H1 (cell line): Measurements from ENCODE around the gene MRPS16. TPM values are rescaled to one million over a fixed set of nuclear protein-coding genes. Genes with fewer than 3 reads are reported as not detected.

Experiments used
- CTCF ChIA-PET: fragments of 300-600 bp; sonication (Branson Sonifier 250); formaldehyde crosslinking; loops from one replicate; lab custom pipeline; 2021; ENCODE audit not compliant: partially characterized antibody; lab: Charles Lee
- POLR2A ChIA-PET: fragments of 300-600 bp; sonication (Branson Sonifier 250); formaldehyde crosslinking; loops from one replicate; lab custom pipeline; 2021; ENCODE audit warnings: inconsistent platforms; ENCODE audit not compliant: partially characterized antibody; lab: Charles Lee
- DNase-seq, 2 experiments: peaks; one replicate each; pipeline versions ENCODE4 v3.0.0 to v3.0.0-alpha.2; 2010 to 2022; ENCODE audit warnings: low spot score in 2 of 2, low read depth in 1 of 2, mixed read lengths in 1 of 2
- FAIRE-seq: peaks from 2 replicates; lab custom pipeline; 2011; peaks lifted over from hg19 to GRCh38; lab: Jason Lieb, UNC
- H2AFZ ChIP-seq: 2 replicates; pipeline ENCODE4 v1.8.1; 2012; ENCODE audit warnings: low read length, inconsistent platforms
- H2AK5ac ChIP-seq: 2 replicates; pipeline ENCODE4 v1.6.1; 2013; ENCODE audit warnings: low read depth, low read length
- H2BK120ac ChIP-seq: replicated peaks from 2 replicates; pipeline ENCODE3; 2013; ENCODE audit warnings: low read depth, low read length, inconsistent platforms
- H2BK12ac ChIP-seq: 2 replicates; pipeline ENCODE4 v1.6.1; 2013; ENCODE audit warnings: low read depth, low read length
- H2BK15ac ChIP-seq: 2 replicates; pipeline ENCODE4 v1.6.1; 2013; ENCODE audit warnings: low read length
- H2BK20ac ChIP-seq: 2 replicates; pipeline ENCODE4 v1.6.1; 2013; ENCODE audit warnings: low read length
- H2BK5ac ChIP-seq: 2 replicates; pipeline ENCODE4 v1.6.1; 2013; ENCODE audit warnings: low read depth, low read length
- H3K14ac ChIP-seq: 2 replicates; pipeline ENCODE4 v1.6.1; 2013; ENCODE audit warnings: inconsistent platforms; ENCODE audit not compliant: insufficient read length
- H3K18ac ChIP-seq: 2 replicates; pipeline ENCODE4 v1.6.1; 2013; ENCODE audit warnings: low read length; ENCODE audit errors: extremely low read depth
- H3K23ac ChIP-seq: 2 replicates; pipeline ENCODE4 v1.6.1; 2013; ENCODE audit warnings: inconsistent platforms; ENCODE audit not compliant: insufficient read length
- H3K23me2 ChIP-seq: 2 replicates; pipeline ENCODE4 v1.6.1; 2013; ENCODE audit warnings: low read depth, low read length
- H3K27ac ChIP-seq: 2 replicates; pipeline ENCODE4 v1.6.1; 2011; ENCODE audit warnings: low read depth, low read length, inconsistent platforms
- H3K27me3 ChIP-seq, 4 experiments: replicated peaks in 1 of 4; 1 replicate in 1 of 4; 2 replicates in 3 of 4; pipeline versions ENCODE4 v1.6.1 to v1.8.1; 2011 to 2013; ENCODE audit warnings: low read length in 3 of 4, mild to moderate bottlenecking in 3 of 4, inconsistent platforms in 2 of 4, mixed read lengths in 2 of 4, moderate library complexity in 1 of 4; ENCODE audit not compliant: control insufficient read depth in 3 of 4, insufficient read depth in 3 of 4; ENCODE audit errors: extremely low read depth in 1 of 4
- H3K36me3 ChIP-seq, 4 experiments: 2 replicates each; pipeline versions ENCODE4 v1.6.1 to v1.8.1; 2011 to 2013; ENCODE audit warnings: mild to moderate bottlenecking in 4 of 4, low read length in 3 of 4, moderate library complexity in 2 of 4, control low read depth in 1 of 4, inconsistent platforms in 1 of 4; ENCODE audit not compliant: insufficient read depth in 4 of 4, control insufficient read depth in 2 of 4
- H3K4ac ChIP-seq: replicated peaks from 2 replicates; pipeline ENCODE3; 2013; ENCODE audit warnings: low read length, low read depth, mixed read lengths, inconsistent platforms; ENCODE audit not compliant: insufficient read length
- H3K4me1 ChIP-seq, 4 experiments: replicated peaks in 1 of 4; 1 replicate in 1 of 4; 2 replicates in 3 of 4; pipeline versions ENCODE4 v1.6.1 to v1.8.1; 2011 to 2013; ENCODE audit warnings: low read length in 3 of 4, inconsistent platforms in 2 of 4, mixed read lengths in 1 of 4; ENCODE audit not compliant: insufficient read depth in 4 of 4, control insufficient read depth in 3 of 4
- H3K4me2 ChIP-seq, 2 experiments: 2 replicates each; pipeline versions ENCODE4 v1.6.1 to v1.8.1; 2011 to 2013; ENCODE audit warnings: low read depth in 2 of 2, low read length in 2 of 2, control low read depth in 1 of 2, inconsistent platforms in 1 of 2, mild to moderate bottlenecking in 1 of 2; ENCODE audit not compliant: insufficient read depth in 1 of 2
- H3K4me3 ChIP-seq, 4 experiments: fragments of 200-600, 300-600 bp in 1 of 4; sonication (generic), shearing (Covaris generic), sonication (Bioruptor Twin) in 1 of 4; 2 replicates each; pipeline versions ENCODE4 v1.5.1 to v1.8.1; 2011 to 2016; ENCODE audit warnings: low read length in 4 of 4, low read depth in 3 of 4, control low read depth in 2 of 4, inconsistent platforms in 2 of 4, mild to moderate bottlenecking in 2 of 4, mixed read lengths in 1 of 4, moderate library complexity in 1 of 4; ENCODE audit not compliant: insufficient read depth in 2 of 4; ENCODE audit errors: extremely low read depth in 1 of 4
- H3K56ac ChIP-seq: replicated peaks from 2 replicates; pipeline ENCODE3; 2013; ENCODE audit warnings: low read depth, mild to moderate bottlenecking, mixed read lengths, low read length, inconsistent platforms; ENCODE audit not compliant: insufficient read length
- H3K79me1 ChIP-seq: 2 replicates; pipeline ENCODE4 v1.6.1; 2013; ENCODE audit warnings: low read depth, low read length, control low read depth
- H3K79me2 ChIP-seq, 2 experiments: 2 replicates each; pipeline versions ENCODE4 v1.6.1 to v1.8.1; 2012 to 2013; ENCODE audit warnings: low read length in 2 of 2, mild to moderate bottlenecking in 2 of 2, inconsistent platforms in 1 of 2; ENCODE audit not compliant: insufficient read depth in 2 of 2, control insufficient read depth in 1 of 2
- H3K9ac ChIP-seq, 4 experiments: replicated peaks in 1 of 4; 1 replicate in 1 of 4; 2 replicates in 3 of 4; pipeline versions ENCODE4 v1.6.1 to v1.8.1; 2011 to 2013; ENCODE audit warnings: low read depth in 3 of 4, low read length in 3 of 4, control low read depth in 2 of 4, mild to moderate bottlenecking in 2 of 4, moderate library complexity in 2 of 4, inconsistent platforms in 1 of 4; ENCODE audit errors: extremely low read depth in 1 of 4
- H3K9me3 ChIP-seq, 2 experiments: 2 replicates each; pipeline versions ENCODE4 v1.6.1 to v1.8.1; 2012 to 2013; ENCODE audit warnings: mild to moderate bottlenecking in 2 of 2, moderate library complexity in 2 of 2, control low read depth in 1 of 2, inconsistent platforms in 1 of 2, low read depth in 1 of 2, low read length in 1 of 2, mixed read lengths in 1 of 2; ENCODE audit not compliant: insufficient read depth in 2 of 2
- H4K20me1 ChIP-seq, 2 experiments: replicated peaks in 1 of 2; 2 replicates each; pipeline versions ENCODE3 to v1.8.1; 2011 to 2013; ENCODE audit warnings: inconsistent platforms in 2 of 2, low read length in 2 of 2, mild to moderate bottlenecking in 1 of 2; ENCODE audit not compliant: insufficient read depth in 2 of 2, control insufficient read depth in 1 of 2
- H4K5ac ChIP-seq: 2 replicates; pipeline ENCODE4 v1.6.1; 2013; ENCODE audit warnings: low read length, low read depth, mixed read lengths, inconsistent platforms; ENCODE audit not compliant: insufficient read length
- H4K8ac ChIP-seq: 2 replicates; pipeline ENCODE4 v1.8.0; 2013; ENCODE audit warnings: mild to moderate bottlenecking, moderate library complexity, low read length, inconsistent platforms; ENCODE audit not compliant: insufficient read depth; ENCODE audit errors: extremely low read depth
- H4K91ac ChIP-seq: replicated peaks from 2 replicates; pipeline ENCODE3; 2013; ENCODE audit warnings: low read length, mixed read lengths, inconsistent platforms; ENCODE audit not compliant: insufficient read length
- EP300 ChIP-seq, 2 experiments: IDR thresholded peaks; 1 replicate in 1 of 2; 2 replicates in 1 of 2; pipeline ENCODE4 v1.6.1; 2011 to 2012; ENCODE audit warnings: low read depth in 2 of 2, low read length in 2 of 2, mild to moderate bottlenecking in 2 of 2, borderline replicate concordance in 1 of 2, inconsistent platforms in 1 of 2, moderate library complexity in 1 of 2
- EZH2 ChIP-seq: fragments of 200-600 bp; sonication (generic); IDR thresholded peaks from 2 replicates; pipeline ENCODE4 v1.7.1; 2012; ENCODE audit warnings: low read depth, mild to moderate bottlenecking, moderate library complexity, low read length, inconsistent platforms; ENCODE audit not compliant: severe bottlenecking
- GABPA ChIP-seq: IDR thresholded peaks from 2 replicates; pipeline ENCODE4 v1.6.1; 2011; ENCODE audit warnings: mild to moderate bottlenecking, low read length, moderate library complexity, borderline replicate concordance; ENCODE audit not compliant: insufficient read depth
- HDAC2 ChIP-seq, 2 experiments: fragments of 300-600 bp in 1 of 2; sonication (generic) in 1 of 2; IDR thresholded peaks; 2 replicates each; pipeline ENCODE4 v1.6.1; 2011 to 2012; ENCODE audit warnings: low read depth in 2 of 2, low read length in 2 of 2, mild to moderate bottlenecking in 2 of 2, moderate library complexity in 2 of 2, borderline replicate concordance in 1 of 2, inconsistent platforms in 1 of 2
- JUND ChIP-seq: IDR thresholded peaks from 2 replicates; pipeline ENCODE4 v1.6.1; 2011; ENCODE audit warnings: mild to moderate bottlenecking, improper control_type of control experiment, low read length
- MAFK ChIP-seq: IDR thresholded peaks from 2 replicates; pipeline ENCODE4 v1.6.1; 2012; ENCODE audit warnings: low read depth, mild to moderate bottlenecking, improper control_type of control experiment, low read length
- POU5F1 ChIP-seq: IDR thresholded peaks from 2 replicates; pipeline ENCODE4 v1.6.1; 2011; ENCODE audit warnings: low read depth, mild to moderate bottlenecking, low read length, moderate library complexity
- RAD21 ChIP-seq, 2 experiments: IDR thresholded peaks in 1 of 2; conservative IDR thresholded peaks in 1 of 2; 2 replicates each; pipeline ENCODE4 v1.6.1; 2011; ENCODE audit warnings: low read depth in 2 of 2, low read length in 2 of 2, improper control_type of control experiment in 1 of 2, inconsistent platforms in 1 of 2, mild to moderate bottlenecking in 1 of 2, moderate library complexity in 1 of 2
- RFX5 ChIP-seq: IDR thresholded peaks from 2 replicates; pipeline ENCODE4 v1.6.1; 2011; ENCODE audit warnings: low read depth, low read length, improper control_type of control experiment, borderline replicate concordance
- RNF2 ChIP-seq: fragments of 200-900, 300-1000 bp; sonication (generic); IDR thresholded peaks from 2 replicates; pipeline ENCODE4 v1.7.1; 2016; ENCODE audit warnings: borderline replicate concordance, low read depth, mild to moderate bottlenecking, antibody characterized with exemption, low read length; ENCODE audit not compliant: poor library complexity, severe bottlenecking; ENCODE audit errors: missing control alignments
- SRF ChIP-seq: IDR thresholded peaks from 2 replicates; pipeline ENCODE4 v1.6.1; 2011; ENCODE audit warnings: mild to moderate bottlenecking, low read depth, low read length, moderate library complexity
- TAF7 ChIP-seq: optimal IDR thresholded peaks from 2 replicates; pipeline ENCODE3; 2011; ENCODE audit warnings: low read depth, mild to moderate bottlenecking, inconsistent platforms, low read length, moderate library complexity, borderline replicate concordance
- WGBS, 2 experiments: shearing (Covaris generic) in 1 of 2; methylation state at CpG; one replicate each; pipeline versions ENCODE4 v1.1.6 to v1.1.7; 2013 to 2015; ENCODE audit warnings: low lambda C conversion rate in 2 of 2, mixed read lengths in 2 of 2, inconsistent platforms in 1 of 2, low coverage in 1 of 2, missing lambda C conversion rate in 1 of 2; ENCODE audit not compliant: insufficient replicate concordance in 2 of 2, insufficient coverage in 1 of 2, insufficient read length in 1 of 2; ENCODE audit errors: extremely low coverage in 1 of 2, missing lambda C conversion rate in 1 of 2; 5-methylcytosine and 5-hydroxymethylcytosine counted together
- polyA plus RNA-seq, 7 experiments: library from polyadenylated mRNA; depleted of rRNA in 3 of 7; stranded (reverse) in 5 of 7; unstranded in 2 of 7; fragments of >200 nt in 5 of 7; fragments of 200-250 nt in 2 of 7; gene quantifications; 1 replicate in 5 of 7; 2 replicates in 1 of 7; 4 replicates in 1 of 7; pipeline versions ENCODE4 v1.2.1 to v1.2.3, GENCODE V29; 2011 to 2013; ENCODE audit warnings: missing spikeins in 2 of 7, mixed read lengths in 2 of 7
- total RNA-seq: library from RNA; stranded (reverse); fragmentation: NEBNext Ultra II Directional; extraction: Animal tissue kit (Norgen Biotek cat#: 25700); gene quantifications from 2 replicates; pipeline ENCODE4 v1.2.1, GENCODE V29; 2021

The MRPS16 gene
- total and polyA plus RNA-seq, 2 of the 8 experiments (the other 6 are each of a cell fraction or from before 2014, with no cell fraction given): 125 to 203 TPM

- no peak overlapping the region for H3K23ac ChIP-seq
- peak overlapping the region; percentile 99 for H2BK5ac ChIP-seq
- H3K56ac ChIP-seq: peak overlapping the region; percentile 86
- no peaks in the 10 kb centered on the region for H3K9me3 ChIP-seq
- H2BK15ac ChIP-seq: no peak overlapping the region
- H4K5ac ChIP-seq: peak overlapping the region; percentile 37
- H3K27ac ChIP-seq: peak overlapping the region; percentile 95
- H2BK120ac ChIP-seq: no peak overlapping the region
- H3K79me2 ChIP-seq: peaks cover 7 to 60% of the 10 kb centered on the region in 2 experiments; a peak in 2 of 4 replicates
- H2BK12ac ChIP-seq: no peak overlapping the region
- no peak for DNase-seq
- H2BK20ac ChIP-seq: no peak overlapping the region
- no peaks in the 10 kb centered on the region for H3K27me3 ChIP-seq
- H3K18ac ChIP-seq: no peak overlapping the region
- CTCF ChIA-PET: no interaction called here
- H2AFZ ChIP-seq: no peak overlapping the region
- H3K4me1 ChIP-seq: no peaks in the 10 kb centered on the region; a peak in 2 of 7 replicates
- peaks cover 2% of the 10 kb centered on the region; the same call in 1 of the 2 replicates for H3K23me2 ChIP-seq
- H3K4me2 ChIP-seq: peak overlapping the region; percentile 21 to 69; a peak in 3 of 4 replicates
- peaks cover 2 to 3% of the 10 kb centered on the region in 2 experiments for H4K20me1 ChIP-seq
- peaks cover 18 to 60% (median 45%) of the 10 kb centered on the region in 4 experiments for H3K36me3 ChIP-seq
- no peak overlapping the region for H3K4ac ChIP-seq
- POLR2A ChIA-PET: interaction anchor here (0.7 to 4.8 kb wide), 30 partner anchors 8 to 526 kb away, joined by 3 to 62 read pairs (median 6); partner anchors contain the start of genes ANXA7, CFAP70, ECD and FAM149B1
- H3K14ac ChIP-seq: no peak overlapping the region
- peak overlapping the region; percentile 57 to 92 (median 86) for H3K4me3 ChIP-seq
- H4K91ac ChIP-seq: no peak overlapping the region
- FAIRE-seq: no peak
- H3K9ac ChIP-seq: peak overlapping the region; percentile 87 to 98 (median 93)
- no peak overlapping the region for H4K8ac ChIP-seq
- H2AK5ac ChIP-seq: no peak overlapping the region
- 5% methylated on average over 8 of the region's 8 CpGs; no CpG with 5 or more reads in 1 of the 2 experiments for WGBS, 2 experiments
- H3K79me1 ChIP-seq: no peaks in the 10 kb centered on the region
- TF ChIP-seq POU5F1: no peak
- no peak for TF ChIP-seq RFX5
- TF ChIP-seq EP300 (IDR thresholded peaks at IDR 0.05; ENCODE audit: borderline replicate concordance in 1 of 2, low read depth in 2 of 2, low read length in 2 of 2): no peak
- TF ChIP-seq RAD21 (IDR thresholded peaks at IDR 0.05 in 1 of 2, conservative IDR thresholded peaks at IDR 0.05 in 1 of 2; ENCODE audit: low read depth in 2 of 2, low read length in 2 of 2): no peak
- TF ChIP-seq RNF2: no peak
- no peak for TF ChIP-seq EZH2
- TF ChIP-seq HDAC2 (IDR thresholded peaks at IDR 0.05; ENCODE audit: borderline replicate concordance in 1 of 2, low read depth in 2 of 2, low read length in 2 of 2): no peak
- TF ChIP-seq MAFK: no peak
- no peak for TF ChIP-seq JUND
- no peak for TF ChIP-seq TAF7
- TF ChIP-seq SRF: no peak
- TF ChIP-seq GABPA: no peak
Observed at GRCh38 chr10:73246322-73246645, 6.2 kb downstream of the MRPS16 start.
